Upper lobe of left lung (tissue), 4 donors: Measurements from ENCODE around the gene ELP4.

Source experiments
- POLR2A ChIP-seq, 4 donors: fragments of 450-650 bp; IDR thresholded peaks; one replicate each; pipeline ENCODE4 v1.5.1; 2016 to 2017; ENCODE audit warnings: antibody characterized with exemption in 4 of 4, mild to moderate bottlenecking in 2 of 4
- POLR2AphosphoS5 ChIP-seq, 2 donors: sonication (generic); formaldehyde crosslinking; IDR thresholded peaks; one replicate each; pipeline ENCODE4 v1.5.1; 2017; ENCODE audit warnings: antibody characterized with exemption in 2 of 2
- TF ChIP-seq, protein P1 (sequence below), 6 experiments: fragments of 450-650 bp in 4 of 6; fragments of 200-600 bp in 2 of 6; sonication (generic) in 2 of 6; IDR thresholded peaks; one replicate each; pipeline ENCODE4 v1.5.1; 2016 to 2019; ENCODE audit warnings: antibody characterized with exemption in 6 of 6

DNA sequence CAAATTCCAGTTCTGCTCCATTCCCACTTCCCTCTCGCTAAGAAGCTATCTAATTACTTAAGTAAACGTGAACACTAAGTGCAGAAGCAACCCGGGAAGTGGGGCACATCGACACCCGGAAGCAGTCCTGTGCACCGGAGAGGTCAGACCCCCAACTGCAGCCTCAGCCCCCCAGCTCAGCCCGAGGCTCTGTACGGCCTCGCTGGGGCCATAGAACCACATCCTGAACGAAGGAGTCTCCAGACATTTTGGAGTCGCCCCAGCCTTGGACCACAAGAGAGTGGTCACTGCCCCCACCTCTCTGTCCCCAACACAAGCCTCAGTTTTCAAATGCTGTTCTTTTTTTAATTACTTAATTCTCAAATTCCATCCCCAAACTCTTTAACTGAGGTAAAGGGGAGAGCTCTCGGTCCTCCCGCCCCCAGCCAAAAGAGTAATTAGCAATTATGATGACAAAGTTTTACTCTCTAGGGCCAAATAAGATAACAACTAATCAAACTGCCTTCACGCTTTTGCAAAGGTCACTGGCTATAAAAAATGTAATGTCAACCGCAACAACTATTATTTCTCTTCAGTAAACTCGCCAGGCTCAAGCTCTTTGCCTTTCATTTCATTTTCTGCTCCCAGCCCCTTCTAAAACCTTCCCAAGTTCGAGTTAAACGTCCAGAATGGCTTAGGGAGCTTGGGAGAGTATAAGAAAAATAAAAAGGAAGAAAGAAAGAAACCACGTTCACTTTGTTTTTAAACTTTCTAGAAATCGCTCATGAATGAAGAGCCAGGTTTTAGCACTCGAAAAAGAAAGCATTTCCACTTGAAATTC is 299.4 kb downstream of the ELP4 start:
- TF ChIP-seq, protein P1, sequence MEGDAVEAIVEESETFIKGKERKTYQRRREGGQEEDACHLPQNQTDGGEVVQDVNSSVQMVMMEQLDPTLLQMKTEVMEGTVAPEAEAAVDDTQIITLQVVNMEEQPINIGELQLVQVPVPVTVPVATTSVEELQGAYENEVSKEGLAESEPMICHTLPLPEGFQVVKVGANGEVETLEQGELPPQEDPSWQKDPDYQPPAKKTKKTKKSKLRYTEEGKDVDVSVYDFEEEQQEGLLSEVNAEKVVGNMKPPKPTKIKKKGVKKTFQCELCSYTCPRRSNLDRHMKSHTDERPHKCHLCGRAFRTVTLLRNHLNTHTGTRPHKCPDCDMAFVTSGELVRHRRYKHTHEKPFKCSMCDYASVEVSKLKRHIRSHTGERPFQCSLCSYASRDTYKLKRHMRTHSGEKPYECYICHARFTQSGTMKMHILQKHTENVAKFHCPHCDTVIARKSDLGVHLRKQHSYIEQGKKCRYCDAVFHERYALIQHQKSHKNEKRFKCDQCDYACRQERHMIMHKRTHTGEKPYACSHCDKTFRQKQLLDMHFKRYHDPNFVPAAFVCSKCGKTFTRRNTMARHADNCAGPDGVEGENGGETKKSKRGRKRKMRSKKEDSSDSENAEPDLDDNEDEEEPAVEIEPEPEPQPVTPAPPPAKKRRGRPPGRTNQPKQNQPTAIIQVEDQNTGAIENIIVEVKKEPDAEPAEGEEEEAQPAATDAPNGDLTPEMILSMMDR (IDR thresholded peaks at IDR 0.05) = no peak
- TF ChIP-seq POLR2A (IDR thresholded peaks at IDR 0.05) (no peak), POLR2AphosphoS5 (IDR thresholded peaks at IDR 0.05) (no peak)
